ENCODE results near the gene NYAP2.

Gene NYAP2

DNA sequence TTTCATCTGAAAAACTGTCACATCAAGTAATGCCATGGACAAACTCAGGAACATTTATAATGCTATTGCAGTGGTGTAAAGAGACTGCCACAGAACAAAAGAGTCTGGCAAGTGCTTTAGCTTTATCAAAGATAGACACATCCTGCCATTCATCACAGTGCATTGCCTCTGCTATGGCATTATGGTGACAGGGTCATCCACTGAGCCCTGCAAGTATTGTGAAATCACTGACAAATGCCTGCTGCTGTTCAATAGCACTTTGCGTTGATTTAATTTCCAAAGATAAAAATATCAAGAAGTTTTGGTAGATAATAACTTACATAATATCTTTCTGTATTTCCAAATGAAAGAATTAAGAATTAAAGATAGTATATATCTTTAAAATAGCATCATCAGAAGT is 38.7 kb downstream of the NYAP2 start:
- TF ChIP-seq, protein P1, sequence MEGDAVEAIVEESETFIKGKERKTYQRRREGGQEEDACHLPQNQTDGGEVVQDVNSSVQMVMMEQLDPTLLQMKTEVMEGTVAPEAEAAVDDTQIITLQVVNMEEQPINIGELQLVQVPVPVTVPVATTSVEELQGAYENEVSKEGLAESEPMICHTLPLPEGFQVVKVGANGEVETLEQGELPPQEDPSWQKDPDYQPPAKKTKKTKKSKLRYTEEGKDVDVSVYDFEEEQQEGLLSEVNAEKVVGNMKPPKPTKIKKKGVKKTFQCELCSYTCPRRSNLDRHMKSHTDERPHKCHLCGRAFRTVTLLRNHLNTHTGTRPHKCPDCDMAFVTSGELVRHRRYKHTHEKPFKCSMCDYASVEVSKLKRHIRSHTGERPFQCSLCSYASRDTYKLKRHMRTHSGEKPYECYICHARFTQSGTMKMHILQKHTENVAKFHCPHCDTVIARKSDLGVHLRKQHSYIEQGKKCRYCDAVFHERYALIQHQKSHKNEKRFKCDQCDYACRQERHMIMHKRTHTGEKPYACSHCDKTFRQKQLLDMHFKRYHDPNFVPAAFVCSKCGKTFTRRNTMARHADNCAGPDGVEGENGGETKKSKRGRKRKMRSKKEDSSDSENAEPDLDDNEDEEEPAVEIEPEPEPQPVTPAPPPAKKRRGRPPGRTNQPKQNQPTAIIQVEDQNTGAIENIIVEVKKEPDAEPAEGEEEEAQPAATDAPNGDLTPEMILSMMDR (IDR thresholded peaks at IDR 0.05; ENCODE audit: low read length, missing control alignments), result no peak
- no peak for DNase-seq (ENCODE audit: low read depth)
- H3K4me3 ChIP-seq (replicated peaks; ENCODE audit: low read depth, low read length), result no peak overlapping the region

DNA sequence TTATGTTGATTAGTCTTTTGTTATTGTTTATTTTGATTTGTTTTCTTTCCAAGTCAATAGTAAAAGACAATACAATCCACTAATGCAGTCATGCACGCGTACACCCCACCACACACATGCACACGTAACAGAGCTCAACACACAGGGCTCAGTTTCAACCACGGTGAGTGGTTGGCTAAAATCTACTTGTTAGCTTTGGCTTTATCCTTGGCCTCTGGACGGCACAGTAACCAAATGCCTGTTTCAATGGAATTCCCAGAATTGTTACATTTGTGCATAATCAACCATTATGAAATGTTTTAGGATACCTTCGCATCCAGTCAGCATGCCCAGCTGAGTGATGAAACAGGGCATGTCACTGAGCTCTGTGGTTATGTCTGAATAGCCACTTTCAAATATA is 53.2 kb downstream of the NYAP2 start:
- no peak overlapping the region for H3K4me3 ChIP-seq (replicated peaks; ENCODE audit: low read depth, low read length)
- TF ChIP-seq, protein P1 (IDR thresholded peaks at IDR 0.05; ENCODE audit: low read length, missing control alignments), result no peak
- no peak for DNase-seq (ENCODE audit: low read depth)

DNA sequence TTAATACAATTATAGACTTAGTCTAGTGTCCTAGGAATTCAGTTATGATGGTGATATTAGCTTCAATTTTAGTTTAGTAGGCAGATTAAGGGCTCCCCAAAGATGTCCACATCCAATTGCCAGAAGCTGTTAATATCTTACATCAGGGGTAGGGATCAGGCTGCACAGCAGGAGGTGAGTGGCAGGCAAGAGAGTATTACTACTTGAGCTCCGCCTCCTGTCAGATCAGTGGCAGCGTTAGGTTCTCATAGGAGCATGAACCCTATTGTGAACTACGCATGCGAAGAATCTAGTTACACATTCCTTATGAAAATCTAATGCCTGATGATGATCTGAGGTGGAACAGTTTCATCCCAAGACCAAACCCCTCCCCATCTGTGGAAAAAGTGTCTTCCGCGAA is 54.9 kb downstream of the NYAP2 start:
- H3K4me3 ChIP-seq (replicated peaks; ENCODE audit: low read depth, low read length), result no peak overlapping the region
- TF ChIP-seq, protein P1 (IDR thresholded peaks at IDR 0.05; ENCODE audit: low read length, missing control alignments), result no peak
- DNase-seq (ENCODE audit: low read depth), result no peak

- TF ChIP-seq, protein P1 (IDR thresholded peaks at IDR 0.05; ENCODE audit: low read length, missing control alignments), result no peak
- DNase-seq (ENCODE audit: low read depth), result no peak
Measured at GRCh38 chr2:225456619-225457260, 57.2 kb downstream of the NYAP2 start.

GRCh38 chr2:225457482-225457881 is 58.0 kb downstream of the NYAP2 start:
- no peak for DNase-seq (ENCODE audit: low read depth)
- no peak overlapping the region for H3K4me3 ChIP-seq (replicated peaks; ENCODE audit: low read depth, low read length)
- TF ChIP-seq, protein P1 (IDR thresholded peaks at IDR 0.05; ENCODE audit: low read length, missing control alignments), result no peak

More at GRCh38 chr2:225456619-225457260, 57.2 kb downstream of the NYAP2 start:
- no peak overlapping the region for H3K4me3 ChIP-seq (replicated peaks; ENCODE audit: low read depth, low read length)

DNA sequence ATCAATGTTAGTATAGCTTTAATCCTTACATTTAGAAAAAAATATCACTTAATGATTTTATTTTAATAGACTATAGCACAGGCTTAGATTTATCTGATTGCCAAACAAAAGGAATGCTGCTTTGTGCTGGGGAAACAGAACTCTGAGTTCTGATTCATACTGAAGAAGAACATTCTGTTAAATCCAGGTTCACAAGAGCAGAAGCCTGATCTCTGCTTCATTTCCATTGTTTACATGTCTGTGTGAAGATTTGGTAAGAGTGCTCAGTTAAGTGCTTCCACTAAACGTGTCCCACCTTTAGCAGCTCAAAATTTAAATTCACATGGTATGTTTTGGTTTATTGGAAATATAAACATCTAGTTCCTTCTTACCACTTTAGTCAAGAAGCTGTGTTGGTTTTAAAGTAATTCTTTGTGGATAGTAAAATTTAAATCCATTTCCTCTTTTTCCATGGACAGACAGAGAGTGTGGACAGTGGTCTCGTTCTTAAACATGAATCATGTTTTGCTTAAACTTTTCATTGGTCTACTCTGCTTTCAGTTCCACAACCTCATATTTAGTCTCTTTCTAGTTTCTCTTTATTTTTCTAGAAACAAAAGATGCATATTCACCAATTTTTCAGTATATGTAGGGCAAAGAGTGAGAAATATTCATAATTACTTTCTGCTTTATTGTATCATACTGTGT is 59.1 kb downstream of the NYAP2 start:
- TF ChIP-seq, protein P1 (IDR thresholded peaks at IDR 0.05; ENCODE audit: low read length, missing control alignments), result no peak
- H3K4me3 ChIP-seq (replicated peaks; ENCODE audit: low read depth, low read length), result no peak overlapping the region
- DNase-seq (ENCODE audit: low read depth), result no peak
